NCI-H226 (cell line): Measurements from ENCODE around the gene SLC25A42.
"Not testable (repeated sequence)": the region's sequence is repeated elsewhere in the genome, so short reads cannot be mapped to it uniquely, and the experiment has no call there.

Source experiments
- DNase-seq: peaks from one replicate; pipeline ENCODE4 v3.0.0-alpha.2; 2015

SLC25A42 gene

GRCh38 chr19:19063183-19064097, at the start of gene SLC25A42:
TSS of gene SLC25A42 (plus strand) at chr19:19063994. CDS start at chr19:19096125, 32,131 bp downstream.
- peak; percentile 100 for DNase-seq

GRCh38 chr19:19021115-19021514, 42.7 kb upstream of the SLC25A42 start:
- DNase-seq: no peak

- DNase-seq: no peak
These were observed 41.3 kb upstream of the SLC25A42 start for GRCh38 chr19:19022380-19022961.

- not testable (repeated sequence) for DNase-seq
These were observed 40.4 kb upstream of the SLC25A42 start for GRCh38 chr19:19023376-19023775.

GRCh38 chr19:19025861-19026260, 37.9 kb upstream of the SLC25A42 start:
- no peak for DNase-seq

GRCh38 chr19:19026299-19026971, 37.4 kb upstream of the SLC25A42 start:
- no peak for DNase-seq

GRCh38 chr19:19027228-19027627, 36.6 kb upstream of the SLC25A42 start:
- no peak for DNase-seq

- no peak for DNase-seq
These were observed 35.3 kb upstream of the SLC25A42 start for GRCh38 chr19:19028526-19028925.

GRCh38 chr19:19031891-19032290, 31.9 kb upstream of the SLC25A42 start:
- DNase-seq: no peak

GRCh38 chr19:19032420-19033175, 31.2 kb upstream of the SLC25A42 start:
- peak; percentile 18 for DNase-seq

- no peak for DNase-seq
These were observed 30.7 kb upstream of the SLC25A42 start for GRCh38 chr19:19033176-19033425.

- DNase-seq: peak; percentile 74
These were observed 30.2 kb upstream of the SLC25A42 start, which contains the start of the genes ARMC6 and SUGP2 for GRCh38 chr19:19033426-19034203. TSS of gene ARMC6 (plus strand) at chr19:19033603. CDS start at chr19:19034210, 607 bp downstream. TSS of gene SUGP2 (minus strand) at chr19:19033517. CDS start at chr19:19031071, 2,446 bp downstream.

GRCh38 chr19:19034204-19034624, 29.6 kb upstream of the SLC25A42 start:
- peak; percentile 72 for DNase-seq

- DNase-seq: no peak
These were observed 23.9 kb upstream of the SLC25A42 start for GRCh38 chr19:19039901-19040300.

GRCh38 chr19:19040417-19040816, 23.4 kb upstream of the SLC25A42 start:
- peak; percentile 54 for DNase-seq

GRCh38 chr19:19042732-19043280, 21.0 kb upstream of the SLC25A42 start:
- DNase-seq: no peak

GRCh38 chr19:19043481-19043880, 20.3 kb upstream of the SLC25A42 start:
- no peak for DNase-seq

GRCh38 chr19:19043881-19044280, 19.9 kb upstream of the SLC25A42 start:
- DNase-seq: no peak

GRCh38 chr19:19049406-19049805, 14.4 kb upstream of the SLC25A42 start:
- no peak for DNase-seq

GRCh38 chr19:19050104-19050503, 13.7 kb upstream of the SLC25A42 start:
- no peak for DNase-seq

GRCh38 chr19:19050731-19051130, 13.1 kb upstream of the SLC25A42 start:
- DNase-seq: no peak
